Measurements from ENCODE around the gene TSSK3.

The TSSK3 gene, protein sequence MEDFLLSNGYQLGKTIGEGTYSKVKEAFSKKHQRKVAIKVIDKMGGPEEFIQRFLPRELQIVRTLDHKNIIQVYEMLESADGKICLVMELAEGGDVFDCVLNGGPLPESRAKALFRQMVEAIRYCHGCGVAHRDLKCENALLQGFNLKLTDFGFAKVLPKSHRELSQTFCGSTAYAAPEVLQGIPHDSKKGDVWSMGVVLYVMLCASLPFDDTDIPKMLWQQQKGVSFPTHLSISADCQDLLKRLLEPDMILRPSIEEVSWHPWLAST

DNA sequence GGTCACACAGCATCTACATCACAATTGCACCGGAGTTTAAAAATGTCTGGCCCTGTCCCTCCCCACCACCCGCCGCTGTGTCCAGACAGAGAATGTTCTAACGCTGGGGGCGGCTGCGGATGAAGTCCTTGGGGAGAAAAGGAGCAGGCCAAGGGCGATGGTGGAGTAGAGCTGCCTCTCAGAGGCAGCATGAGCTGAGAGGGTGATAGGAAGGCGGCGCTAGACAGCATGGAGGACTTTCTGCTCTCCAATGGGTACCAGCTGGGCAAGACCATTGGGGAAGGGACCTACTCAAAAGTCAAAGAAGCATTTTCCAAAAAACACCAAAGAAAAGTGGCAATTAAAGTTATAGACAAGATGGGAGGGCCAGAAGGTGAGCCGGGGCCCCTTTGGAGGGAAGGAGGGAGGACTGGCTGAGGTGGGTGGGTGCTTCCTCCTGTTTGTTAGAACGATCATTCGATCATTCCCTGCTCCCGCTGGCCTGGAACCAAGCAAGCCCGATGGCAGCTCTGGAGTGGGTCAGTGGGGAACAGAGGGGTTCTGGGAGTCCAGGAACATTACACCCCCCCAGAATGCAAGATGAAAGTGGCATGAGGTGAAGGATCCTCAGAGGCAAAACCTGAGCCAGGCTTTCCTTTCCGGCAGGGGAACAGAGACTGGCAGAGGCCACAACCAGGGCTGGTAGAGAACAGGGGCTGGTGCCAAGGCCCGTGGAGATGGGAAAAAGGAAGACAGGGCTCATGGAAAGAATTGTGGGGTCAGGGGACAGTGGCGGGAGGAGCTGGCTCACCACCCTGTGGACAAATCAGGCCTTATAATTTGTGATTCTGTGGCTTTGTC is at the start of gene TSSK3, which contains the start of gene FAM229A:
TSS of gene TSSK3 (plus strand) at position 66 of the 840 bp plus-strand sequence. CDS start at position 229, 163 bp downstream.
TSS of gene FAM229A (minus strand) at position 12 of the 840 bp plus-strand sequence. CDS start 394 bp downstream, outside the sequence.
- DNase-seq: no peak

GRCh38 chr1:32316903-32317277 is 45.4 kb upstream of the TSSK3 start:
- no peak for DNase-seq

DNA sequence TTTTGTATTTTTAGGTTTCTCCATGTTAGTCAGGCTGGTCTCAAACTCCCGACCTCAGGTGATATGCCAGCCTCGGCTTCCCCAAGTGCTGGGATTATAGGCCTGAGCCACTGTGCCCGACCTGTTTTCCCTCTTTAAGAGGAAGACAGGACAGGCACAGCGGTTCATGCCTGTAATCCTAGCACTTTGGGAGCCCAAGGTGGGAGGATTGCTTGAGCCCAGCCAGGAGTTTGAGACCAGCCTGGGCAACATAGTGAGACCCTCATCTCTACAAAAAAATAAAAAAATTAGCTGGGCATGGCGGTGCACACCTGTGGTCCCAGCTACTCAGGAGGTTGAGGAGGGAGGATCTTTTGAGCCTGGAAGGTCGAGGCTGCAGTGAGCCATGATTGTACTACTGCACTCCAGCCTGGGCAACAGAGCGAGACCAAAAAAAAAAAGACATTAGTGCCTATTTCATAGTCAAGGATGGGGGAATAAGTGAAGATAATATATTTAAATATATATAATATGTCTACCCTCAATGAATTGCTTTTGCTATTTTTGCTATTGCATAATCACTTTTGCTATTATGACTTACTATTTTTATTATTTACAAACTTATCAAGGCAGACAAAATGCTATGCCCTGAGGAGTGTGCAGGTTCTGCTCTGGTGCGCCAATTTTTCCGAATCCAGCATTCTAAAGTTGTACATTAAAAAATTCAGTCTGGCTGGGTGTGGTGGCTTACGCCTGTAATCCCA is 44.0 kb upstream of the TSSK3 start:
- no peak for DNase-seq

GRCh38 chr1:32321712-32322291 is 40.5 kb upstream of the TSSK3 start:
- no peak for DNase-seq

- DNase-seq: no peak
Observed at GRCh38 chr1:32327204-32327603, 35.1 kb upstream of the TSSK3 start.

GRCh38 chr1:32329931-32330466 is 32.3 kb upstream of the TSSK3 start:
- DNase-seq: no peak

GRCh38 chr1:32330558-32331151 is 31.7 kb upstream of the TSSK3 start:
- DNase-seq: no peak

- no peak for DNase-seq
Observed at GRCh38 chr1:32331549-32331948, 30.8 kb upstream of the TSSK3 start.

DNA sequence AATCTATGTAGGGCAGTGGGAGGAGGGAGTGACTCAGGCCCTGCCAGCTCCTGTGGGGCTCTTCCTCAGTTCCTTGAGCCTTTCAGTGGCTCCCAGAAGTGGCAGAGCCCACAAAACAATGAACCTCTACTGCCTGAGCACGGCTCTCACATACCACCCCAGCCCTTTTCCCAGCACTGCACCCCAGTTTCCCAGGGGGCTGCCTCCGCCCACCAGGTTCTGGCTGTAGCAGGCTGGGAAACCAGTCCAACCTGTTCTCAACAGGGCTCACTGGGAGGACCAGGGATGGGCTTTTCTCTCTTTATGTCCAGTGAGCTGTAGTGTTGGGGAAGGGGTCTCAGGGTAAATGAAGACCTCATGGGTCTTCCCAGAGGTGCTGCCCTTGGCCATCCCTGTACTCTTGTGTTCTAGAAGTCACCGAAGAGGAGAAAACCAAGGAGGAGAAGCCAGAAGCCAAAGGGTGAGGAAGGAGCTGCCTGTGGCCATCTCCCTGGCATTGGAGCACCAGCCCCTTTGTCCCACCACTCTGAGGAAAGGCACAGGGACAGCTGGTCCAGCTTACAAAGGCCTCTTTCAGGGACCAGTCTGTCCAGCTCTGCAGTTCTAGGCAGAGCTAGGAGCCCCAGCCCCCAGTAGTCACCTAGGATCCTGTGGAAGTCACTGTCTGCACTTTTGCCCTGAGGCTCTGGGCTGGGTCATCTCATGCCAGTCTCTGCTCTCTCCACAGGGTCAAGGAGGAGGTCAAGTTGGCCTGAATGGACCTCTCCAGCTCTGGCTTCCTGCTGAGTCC is 29.9 kb upstream of the TSSK3 start:
- no peak for DNase-seq

- no peak for DNase-seq
Observed at GRCh38 chr1:32333251-32333963, 28.9 kb upstream of the TSSK3 start.

GRCh38 chr1:32334274-32334861 is 28.0 kb upstream of the TSSK3 start:
- DNase-seq: no peak

- no peak for DNase-seq
Observed at GRCh38 chr1:32334864-32335534, 27.3 kb upstream of the TSSK3 start.

DNA sequence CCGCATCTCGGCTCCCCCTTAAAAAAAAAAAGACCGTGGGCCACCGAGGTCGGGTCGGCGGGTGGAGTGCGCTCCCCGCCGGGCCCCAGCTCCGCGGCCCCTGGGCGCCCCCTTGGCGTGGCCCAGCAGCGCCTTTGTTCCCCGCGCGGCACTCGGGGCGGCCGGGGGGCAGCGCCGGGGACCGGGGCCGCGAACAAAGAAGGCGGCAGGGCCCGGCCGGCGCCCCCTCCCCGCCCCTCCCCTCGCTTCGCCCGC is 26.9 kb upstream of the TSSK3 start:
- no peak for DNase-seq

- DNase-seq: no peak
Observed at GRCh38 chr1:32335790-32336590, 26.3 kb upstream of the TSSK3 start, which contains the start of gene MARCKSL1. MARCKSL1 (minus strand) TSS chr1:32336233; CDS start chr1:32336033, 200 bp downstream.

DNA sequence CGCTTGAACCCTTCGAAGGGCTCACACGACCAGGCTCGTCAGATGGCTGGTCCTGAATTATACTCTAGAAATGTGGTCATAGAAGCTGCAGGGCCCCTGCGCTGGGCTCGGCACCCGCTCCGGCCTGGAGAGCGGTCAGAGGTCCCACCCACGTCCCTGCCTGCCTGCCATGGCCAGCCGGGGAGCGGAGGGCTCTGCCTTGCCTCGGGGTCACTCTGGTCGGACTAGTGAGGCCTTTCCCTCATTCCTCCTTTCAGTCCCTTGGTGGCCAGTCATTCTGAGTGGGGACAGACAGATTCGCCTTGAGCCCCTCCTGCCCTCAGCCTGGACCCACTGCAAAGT is 25.8 kb upstream of the TSSK3 start:
- no peak for DNase-seq

- DNase-seq: peak; percentile 27
Observed at GRCh38 chr1:32336963-32337675, 25.2 kb upstream of the TSSK3 start.

- no peak for DNase-seq
Observed at GRCh38 chr1:32337855-32338636, 24.3 kb upstream of the TSSK3 start.

Measured in NK-92 treated with Interleukin-12 subunit alpha and Interleukin-12 subunit beta, amount 100 ng/mL, for 24 hours (cell line).